ENCODE measurements around the gene FRMD4B. TPM values are rescaled to one million over a fixed set of nuclear protein-coding genes. Genes with fewer than 3 reads are reported as not detected.

Gene FRMD4B
- total and polyA plus RNA-seq, 2 experiments from 2014 or later: not detected

DNA sequence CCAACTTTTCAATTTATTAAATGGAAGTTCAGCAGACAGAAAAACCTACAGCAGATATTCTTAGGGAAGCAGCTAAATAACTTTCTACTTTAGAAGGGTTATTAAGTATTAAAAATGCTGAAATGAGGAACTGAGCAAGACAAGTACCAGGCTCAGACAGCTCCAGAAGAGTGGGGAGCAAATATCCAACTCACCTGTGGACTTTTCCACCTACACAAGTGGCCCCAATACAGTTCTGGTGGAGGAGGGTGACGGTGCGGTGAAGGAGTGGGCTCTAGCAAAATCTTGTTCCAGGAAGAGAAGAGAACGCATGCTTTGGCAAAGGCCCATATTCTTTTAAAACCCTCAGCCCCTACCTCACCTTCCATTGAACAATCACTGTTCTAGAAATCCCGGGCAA lies 133.7 kb downstream of the FRMD4B start:
- Histone ChIP-seq H3K4me1 (ENCODE audit: insufficient read depth) (no peaks in the 10 kb centered on the region), H3K4me2 (ENCODE audit: unreplicated experiment) (no peak overlapping the region), H2AFZ (no peak overlapping the region), H3F3A (ENCODE audit: insufficient read depth) (no peaks in the 10 kb centered on the region), H4K20me1 (ENCODE audit: insufficient read depth) (no peaks in the 10 kb centered on the region), H3K27ac (no peak overlapping the region), H3K27me3 (replicated peaks; ENCODE audit: insufficient read depth) (peaks cover 91% of the 10 kb centered on the region), H3K79me2 (ENCODE audit: insufficient read depth) (no peaks in the 10 kb centered on the region), H3K4me3 (no peak overlapping the region), H3K9me3 (ENCODE audit: low read depth) (no peaks in the 10 kb centered on the region), H3K9ac (no peak overlapping the region), H3K9me2 (ENCODE audit: insufficient read depth) (no peaks in the 10 kb centered on the region), H3K36me3 (ENCODE audit: low read depth) (no peaks in the 10 kb centered on the region)
- DNase-seq: no peak
- in situ Hi-C loops (cut with MboI): no loop called here
- TF ChIP-seq EZH2phosphoT487 (IDR thresholded peaks at IDR 0.05; ENCODE audit: insufficient read depth, low read depth): no peak
- TF ChIP-seq EZH2 (IDR thresholded peaks at IDR 0.05; ENCODE audit: insufficient read depth, poor library complexity, severe bottlenecking): no peak
- WGBS, 2 experiments (ENCODE audit: low coverage in 1 of 2, low lambda C conversion rate in 2 of 2, missing lambda C conversion rate in 2 of 2): 88 to 92% methylated on average over 4 of the region's 4 CpGs

DNA sequence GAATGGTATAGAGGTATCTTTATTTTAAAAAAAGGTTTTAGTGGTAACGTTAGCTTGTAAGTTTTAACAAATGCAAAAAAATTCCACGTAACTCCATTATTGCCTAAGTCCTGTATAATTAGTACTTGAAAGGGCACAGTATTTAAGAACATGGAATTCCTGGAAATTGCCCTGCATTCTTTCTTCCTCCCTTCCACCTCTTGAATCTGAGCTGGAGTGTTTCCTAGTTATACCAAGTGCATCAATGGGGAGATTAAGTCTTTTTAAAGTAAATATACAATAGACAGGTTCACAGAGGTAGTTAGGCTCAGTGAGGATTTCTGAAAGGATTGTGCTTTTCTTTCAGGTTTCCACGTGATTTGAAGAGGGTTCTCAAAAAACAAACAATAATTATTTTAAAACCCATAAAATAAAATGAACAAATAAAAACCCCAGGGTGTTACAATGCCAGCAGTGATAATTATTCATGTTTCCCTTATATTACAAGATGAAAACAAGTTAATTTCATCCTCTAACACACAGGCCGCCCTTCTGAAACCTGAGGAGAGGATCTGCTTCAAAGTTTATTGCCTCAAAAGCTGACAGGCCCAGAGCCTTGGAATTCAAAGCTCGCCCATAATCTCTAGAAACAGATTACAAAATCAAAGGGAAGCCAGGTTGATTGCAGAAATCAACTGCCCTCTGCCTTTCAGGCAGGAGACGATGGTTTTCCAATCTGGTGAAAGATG lies 134.6 kb downstream of the FRMD4B start:
- Histone ChIP-seq H3K4me1 (ENCODE audit: insufficient read depth) (no peaks in the 10 kb centered on the region), H3K27me3 (replicated peaks; ENCODE audit: insufficient read depth) (peaks cover 92% of the 10 kb centered on the region), H3K9me2 (ENCODE audit: insufficient read depth) (no peaks in the 10 kb centered on the region), H4K20me1 (ENCODE audit: insufficient read depth) (no peaks in the 10 kb centered on the region), H2AFZ (no peak overlapping the region), H3K36me3 (ENCODE audit: low read depth) (no peaks in the 10 kb centered on the region), H3K4me2 (ENCODE audit: unreplicated experiment) (no peak overlapping the region), H3K79me2 (ENCODE audit: insufficient read depth) (no peaks in the 10 kb centered on the region), H3K4me3 (no peak overlapping the region), H3F3A (ENCODE audit: insufficient read depth) (no peaks in the 10 kb centered on the region), H3K27ac (no peak overlapping the region), H3K9ac (no peak overlapping the region), H3K9me3 (ENCODE audit: low read depth) (no peaks in the 10 kb centered on the region)
- no peak for DNase-seq
- TF ChIP-seq EZH2phosphoT487 (IDR thresholded peaks at IDR 0.05; ENCODE audit: insufficient read depth, low read depth) (no peak), EZH2 (IDR thresholded peaks at IDR 0.05; ENCODE audit: insufficient read depth, poor library complexity, severe bottlenecking) (no peak)
- in situ Hi-C loops (cut with MboI): no loop called here
- 73 to 80% methylated on average over 6 of the region's 6 CpGs for WGBS, 2 experiments (ENCODE audit: low coverage in 1 of 2, low lambda C conversion rate in 2 of 2, missing lambda C conversion rate in 2 of 2)

DNA sequence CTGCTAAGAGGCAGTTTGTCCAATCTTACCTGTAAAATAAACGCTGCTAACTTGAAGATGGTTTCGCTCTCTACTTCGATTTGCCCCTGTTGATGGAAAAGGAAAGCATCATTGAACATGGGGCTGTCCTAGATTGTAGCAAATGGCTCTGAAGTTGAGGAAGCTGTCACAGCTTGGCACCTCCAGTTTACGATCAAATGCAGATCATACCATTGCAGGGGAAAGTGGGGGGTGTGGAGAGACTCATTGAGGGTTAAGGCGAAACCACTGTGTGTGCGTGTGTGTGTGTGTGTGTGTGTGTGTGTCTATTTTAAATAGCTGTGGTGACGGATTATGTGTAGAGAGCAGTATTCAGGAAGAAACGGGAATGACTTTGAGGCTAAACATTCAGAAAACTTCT lies 135.9 kb downstream of the FRMD4B start:
- DNase-seq: peak; percentile 23
- no peak overlapping the region for H2AFZ ChIP-seq

DNA sequence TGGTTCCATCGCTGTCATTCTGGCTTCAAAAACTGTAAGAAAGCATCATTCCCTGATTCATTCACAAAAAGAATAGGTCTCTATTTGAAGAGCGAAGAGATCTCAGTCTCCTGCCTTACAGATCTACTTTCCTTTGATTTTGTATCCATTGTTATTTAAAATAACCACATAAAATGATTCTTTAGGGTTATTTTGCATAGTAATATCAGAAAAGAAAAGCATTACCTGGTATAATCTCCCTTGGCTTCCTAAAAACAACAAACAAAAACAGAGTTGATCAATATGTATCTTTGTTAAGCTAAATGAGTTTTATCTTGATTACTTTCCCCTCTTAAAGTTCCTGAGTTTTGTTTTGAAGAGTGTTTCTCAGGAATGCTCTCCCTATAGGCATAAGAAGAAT lies 136.9 kb downstream of the FRMD4B start:
- H4K20me1 ChIP-seq (ENCODE audit: insufficient read depth): no peaks in the 10 kb centered on the region
- WGBS, 2 experiments (ENCODE audit: low coverage in 1 of 2, low lambda C conversion rate in 2 of 2, missing lambda C conversion rate in 2 of 2): 73 to 85% methylated on average over 2 of the region's 2 CpGs
- in situ Hi-C loops (cut with MboI): no loop called here
- no peaks in the 10 kb centered on the region for H3K4me1 ChIP-seq (ENCODE audit: insufficient read depth)
- H2AFZ ChIP-seq: no peak overlapping the region
- no peak for TF ChIP-seq EZH2phosphoT487 (IDR thresholded peaks at IDR 0.05; ENCODE audit: insufficient read depth, low read depth)
- no peak for TF ChIP-seq EZH2 (IDR thresholded peaks at IDR 0.05; ENCODE audit: insufficient read depth, poor library complexity, severe bottlenecking)
- H3K27me3 ChIP-seq (replicated peaks; ENCODE audit: insufficient read depth): peaks cover 90% of the 10 kb centered on the region
- H3K9me3 ChIP-seq (ENCODE audit: low read depth): no peaks in the 10 kb centered on the region
- H3F3A ChIP-seq (ENCODE audit: insufficient read depth): no peaks in the 10 kb centered on the region
- no peak overlapping the region for H3K4me3 ChIP-seq
- DNase-seq: no peak
- H3K9me2 ChIP-seq (ENCODE audit: insufficient read depth): no peaks in the 10 kb centered on the region
- no peak overlapping the region for H3K27ac ChIP-seq
- H3K79me2 ChIP-seq (ENCODE audit: insufficient read depth): no peaks in the 10 kb centered on the region
- H3K4me2 ChIP-seq (ENCODE audit: unreplicated experiment): no peak overlapping the region
- H3K36me3 ChIP-seq (ENCODE audit: low read depth): no peaks in the 10 kb centered on the region
- H3K9ac ChIP-seq: no peak overlapping the region

More for the DNA sequence above, 135.9 kb downstream of the FRMD4B start:
- Histone ChIP-seq H3K9ac (no peak overlapping the region), H3K79me2 (ENCODE audit: insufficient read depth) (no peaks in the 10 kb centered on the region), H3F3A (ENCODE audit: insufficient read depth) (no peaks in the 10 kb centered on the region), H3K9me3 (ENCODE audit: low read depth) (no peaks in the 10 kb centered on the region), H3K9me2 (ENCODE audit: insufficient read depth) (no peaks in the 10 kb centered on the region), H4K20me1 (ENCODE audit: insufficient read depth) (no peaks in the 10 kb centered on the region), H3K4me3 (no peak overlapping the region; the same call in 1 of the 2 replicates), H3K4me2 (ENCODE audit: unreplicated experiment) (no peak overlapping the region), H3K27ac (no peak overlapping the region), H3K27me3 (replicated peaks; ENCODE audit: insufficient read depth) (peaks cover 90% of the 10 kb centered on the region), H3K4me1 (ENCODE audit: insufficient read depth) (no peaks in the 10 kb centered on the region), H3K36me3 (ENCODE audit: low read depth) (no peaks in the 10 kb centered on the region)
- in situ Hi-C loops (cut with MboI): no loop called here
- WGBS, 2 experiments (ENCODE audit: low coverage in 1 of 2, low lambda C conversion rate in 2 of 2, missing lambda C conversion rate in 2 of 2): 8 to 9% methylated on average over 8 of the region's 8 CpGs
- TF ChIP-seq EZH2 (IDR thresholded peaks at IDR 0.05; ENCODE audit: insufficient read depth, poor library complexity, severe bottlenecking) (peak; percentile 48), EZH2phosphoT487 (IDR thresholded peaks at IDR 0.05; ENCODE audit: insufficient read depth, low read depth) (no peak)
